NB4 (cell line): Measurements from ENCODE around the gene MESP1.

Experiments used
- CTCF ChIP-seq: IDR thresholded peaks from one replicate; pipeline ENCODE4 v1.5.1; 2012; ENCODE audit warnings: low read depth, low read length
- MAX ChIP-seq: IDR thresholded peaks from 2 replicates; pipeline ENCODE4 v1.6.1; 2011; ENCODE audit warnings: low read depth, low read length
- POLR2A ChIP-seq: IDR thresholded peaks from 2 replicates; pipeline ENCODE4 v1.6.1; 2011; ENCODE audit warnings: mild to moderate bottlenecking; ENCODE audit not compliant: insufficient read length; ENCODE audit errors: extremely low read depth

GRCh38 chr15:89790661-89791060, 39.6 kb upstream of the MESP1 start:
- TF ChIP-seq CTCF, result no peak
- no peak for TF ChIP-seq POLR2A
- TF ChIP-seq MAX, result no peak
